OCI-LY1 (cell line): ENCODE results near the gene MTMR3.
"Not testable (repeated sequence)": the region's sequence is repeated elsewhere in the genome, so short reads cannot be mapped to it uniquely, and the experiment has no call there.

Experiments
- CTCF ChIP-seq: fragments of 200-600 bp; sonication (generic), shearing (Covaris generic); IDR thresholded peaks from 2 replicates; pipeline ENCODE4 v1.5.1; 2017; ENCODE audit warnings: mild to moderate bottlenecking, antibody characterized with exemption, low read length, moderate library complexity, mixed read lengths
- EZH2 ChIP-seq: fragments of 200-600 bp; sonication (generic), shearing (Covaris generic); IDR thresholded peaks from 2 replicates; pipeline ENCODE4 v1.8.0; 2017; ENCODE audit warnings: borderline replicate concordance, mixed run types, mild to moderate bottlenecking, antibody characterized with exemption, low read length, moderate library complexity, mixed read lengths

GRCh38 chr22:29859030-29859429, 23.9 kb upstream of the MTMR3 start:
- not testable (repeated sequence) for TF ChIP-seq CTCF, EZH2
